PFSK-1 (cell line): ENCODE results near the gene AATK.

Experiments
- FOXP2 ChIP-seq: optimal IDR thresholded peaks from 2 replicates; pipeline ENCODE3; 2011; ENCODE audit warnings: borderline replicate concordance, control low read depth, inconsistent platforms; ENCODE audit not compliant: insufficient read depth; ENCODE audit errors: extremely low read length, extremely low read depth
- POLR2AphosphoS5 ChIP-seq: IDR thresholded peaks from 2 replicates; pipeline ENCODE4 v1.6.1; 2012; ENCODE audit warnings: low read depth, mild to moderate bottlenecking, control low read depth, low read length, moderate library complexity
- REST ChIP-seq, 2 experiments: IDR thresholded peaks; 2 replicates each; pipeline versions ENCODE4 v1.6.1 to v1.8.0; 2011 to 2012; ENCODE audit warnings: low read depth in 2 of 2, low read length in 2 of 2, control low read depth in 1 of 2, inconsistent platforms in 1 of 2, mild to moderate bottlenecking in 1 of 2, moderate library complexity in 1 of 2; ENCODE audit not compliant: insufficient read depth in 1 of 2
- SIN3A ChIP-seq: IDR thresholded peaks from 2 replicates; pipeline ENCODE4 v1.6.1; 2012; ENCODE audit warnings: mild to moderate bottlenecking, low read length, moderate library complexity, borderline replicate concordance; ENCODE audit not compliant: insufficient read depth
- TAF1 ChIP-seq: IDR thresholded peaks from 2 replicates; pipeline ENCODE4 v1.6.1; 2012; ENCODE audit warnings: low read length, control low read depth, borderline replicate concordance; ENCODE audit not compliant: insufficient read depth

Gene AATK

GRCh38 chr17:81115749-81116464 lies 50.1 kb downstream of the AATK start:
- TF ChIP-seq REST (IDR thresholded peaks at IDR 0.05; ENCODE audit: insufficient read depth in 1 of 2, low read depth in 2 of 2, low read length in 2 of 2) (no peak), SIN3A (no peak), POLR2AphosphoS5 (no peak), FOXP2 (no peak), TAF1 (no peak)

DNA sequence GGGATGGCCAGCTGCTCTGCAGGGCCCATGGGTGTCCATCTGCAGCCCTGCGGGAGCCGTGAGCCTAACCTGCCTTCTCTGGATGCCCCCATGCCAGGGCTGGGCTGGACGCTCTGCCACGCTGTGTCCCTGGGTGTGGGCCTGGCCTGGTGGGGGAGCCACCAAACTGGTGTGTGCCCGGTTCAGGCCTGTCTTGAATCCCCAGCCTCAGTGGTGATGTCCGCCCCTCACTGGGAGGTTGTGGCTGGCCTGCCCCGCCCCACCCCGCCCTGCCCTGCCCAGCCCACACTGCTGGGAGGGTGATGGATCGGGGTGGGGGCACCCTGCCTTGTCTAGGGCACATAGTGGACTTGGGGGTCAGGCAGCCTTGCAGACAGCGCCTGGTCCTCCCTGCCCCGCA lies 50.8 kb downstream of the AATK start:
- TF ChIP-seq TAF1: no peak
- no peak; the same call in 1 of the 2 replicates for TF ChIP-seq POLR2AphosphoS5
- TF ChIP-seq SIN3A: no peak
- TF ChIP-seq REST (IDR thresholded peaks at IDR 0.05; ENCODE audit: insufficient read depth in 1 of 2, low read depth in 2 of 2, low read length in 2 of 2): no peak
- no peak for TF ChIP-seq FOXP2

DNA sequence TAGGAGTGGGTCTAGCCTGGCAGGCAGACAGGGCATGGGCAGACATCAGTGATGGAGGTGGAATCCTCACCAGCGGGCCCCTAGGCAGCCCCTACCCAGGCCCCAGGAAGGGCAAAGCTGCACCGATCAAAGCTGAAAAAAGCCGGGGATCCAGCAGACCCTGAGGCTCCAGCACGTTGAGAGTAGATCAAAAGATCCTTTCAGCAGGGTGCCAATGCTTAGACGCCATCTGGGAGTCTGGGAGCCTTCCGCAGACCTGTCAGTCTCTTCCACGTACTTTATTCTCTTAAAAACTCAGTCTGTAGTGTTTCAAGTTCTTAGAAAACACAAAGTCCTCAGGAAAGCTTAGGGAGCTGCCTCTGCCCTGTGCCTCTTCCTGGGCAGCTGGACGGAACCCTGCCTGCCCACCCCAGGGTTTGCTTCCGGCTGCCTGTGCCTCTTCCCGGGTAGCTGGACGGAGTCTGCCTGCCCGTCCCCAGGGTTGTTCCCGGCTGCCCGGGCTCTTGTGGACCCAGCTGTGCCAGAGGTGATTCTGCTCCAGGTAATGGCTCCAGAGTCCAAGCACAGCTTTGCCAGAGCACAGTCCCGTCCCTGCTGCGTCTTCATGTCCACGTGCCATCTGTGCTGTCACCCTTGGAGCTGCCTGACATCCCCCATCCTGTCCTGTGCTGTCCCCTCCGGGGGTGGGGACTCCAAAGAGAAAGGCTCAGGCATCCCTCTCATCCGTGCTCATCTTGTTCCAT lies 51.5 kb downstream of the AATK start:
- TF ChIP-seq POLR2AphosphoS5: peak; percentile 12; the same call in 1 of the 2 replicates
- no peak for TF ChIP-seq REST (IDR thresholded peaks at IDR 0.05; ENCODE audit: insufficient read depth in 1 of 2, low read depth in 2 of 2, low read length in 2 of 2)
- no peak for TF ChIP-seq TAF1
- TF ChIP-seq SIN3A: no peak
- no peak for TF ChIP-seq FOXP2

GRCh38 chr17:81113158-81113724 lies 52.8 kb downstream of the AATK start:
- TF ChIP-seq POLR2AphosphoS5 (no peak; the same call in 1 of the 2 replicates), TAF1 (no peak), SIN3A (no peak), FOXP2 (no peak), REST (IDR thresholded peaks at IDR 0.05; ENCODE audit: insufficient read depth in 1 of 2, low read depth in 2 of 2, low read length in 2 of 2) (no peak)
